Ureter (tissue), 1 donor: ENCODE measurements around the gene ARHGAP26. TPM values are rescaled to one million over a fixed set of nuclear protein-coding genes. Genes with fewer than 3 reads are reported as not detected.

Experiments
- DNase-seq: peaks from one replicate; pipeline ENCODE4 v3.0.0-alpha.2; 2020; ENCODE audit warnings: low spot score
- total RNA-seq: library from RNA; stranded (reverse); gene quantifications from one replicate; pipeline ENCODE4 v1.2.4, GENCODE V29; 2023
- donor health status: DM: yes; HTN: yes; CAD: no.

The ARHGAP26 gene
- total RNA-seq, 1 donor from 2014 or later, result 46.9 TPM

DNA sequence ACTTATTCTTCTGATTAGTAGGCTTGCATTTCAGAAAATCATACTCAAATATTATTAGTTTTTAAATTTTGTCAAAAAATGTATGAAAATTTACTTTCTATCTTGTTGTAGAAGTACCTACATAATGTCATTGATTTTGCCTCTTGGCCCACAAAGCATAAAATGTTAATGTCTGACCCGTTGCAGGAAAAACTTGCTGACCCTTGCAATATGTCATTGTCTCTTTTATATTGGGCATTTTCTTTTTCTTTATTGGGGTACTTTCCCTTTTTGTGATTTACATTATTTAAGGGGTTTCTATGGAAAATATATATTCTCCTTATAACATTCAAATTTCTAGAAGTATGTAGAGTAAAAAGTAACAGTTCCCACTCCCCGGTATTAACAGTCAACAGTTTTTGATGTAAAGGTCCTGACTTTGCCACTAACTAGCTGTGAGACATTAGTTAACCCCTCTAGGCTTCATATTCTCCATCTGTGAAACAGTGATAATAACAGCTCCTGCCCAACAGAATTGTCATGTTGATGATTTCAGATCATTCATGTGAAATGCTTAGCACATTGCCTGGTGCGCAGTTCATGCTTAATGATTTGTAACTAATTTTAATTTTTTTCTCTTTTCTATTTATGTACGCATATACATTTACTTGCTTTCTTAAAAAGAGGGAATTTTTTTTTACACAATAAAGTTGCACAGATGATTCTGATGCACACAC is 243.2 kb downstream of the ARHGAP26 start:
- no peak for DNase-seq

DNA sequence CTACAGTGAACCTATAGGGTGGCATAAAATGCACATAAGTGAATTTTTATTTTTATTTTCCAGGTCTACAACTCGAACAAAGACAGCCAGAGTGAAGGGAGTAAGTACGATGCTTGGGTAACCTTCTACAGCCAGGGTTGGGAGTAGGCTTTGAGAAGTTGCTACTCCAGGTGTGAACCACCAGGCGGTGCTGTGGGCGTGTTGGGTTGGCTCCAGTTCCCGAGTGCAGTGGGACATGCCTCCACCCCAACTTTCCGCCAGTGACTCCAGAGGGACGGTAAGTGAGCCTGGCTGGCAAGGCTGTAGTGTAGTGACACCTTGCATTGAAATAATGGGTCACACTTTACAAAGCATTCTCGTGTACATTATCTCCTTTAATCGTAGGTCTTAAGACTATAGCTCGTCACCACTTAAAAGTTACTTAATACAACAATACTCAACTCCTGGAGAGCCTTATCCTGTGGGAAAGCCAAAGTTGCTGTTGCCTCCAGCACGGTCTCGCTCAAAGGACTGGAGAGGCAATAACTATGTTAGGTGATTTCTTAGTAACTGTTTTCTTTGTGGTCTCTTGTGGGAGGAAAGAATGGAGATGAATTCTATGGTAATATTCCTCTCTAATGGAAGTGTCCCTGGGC is 244.0 kb downstream of the ARHGAP26 start:
- no peak for DNase-seq

DNA sequence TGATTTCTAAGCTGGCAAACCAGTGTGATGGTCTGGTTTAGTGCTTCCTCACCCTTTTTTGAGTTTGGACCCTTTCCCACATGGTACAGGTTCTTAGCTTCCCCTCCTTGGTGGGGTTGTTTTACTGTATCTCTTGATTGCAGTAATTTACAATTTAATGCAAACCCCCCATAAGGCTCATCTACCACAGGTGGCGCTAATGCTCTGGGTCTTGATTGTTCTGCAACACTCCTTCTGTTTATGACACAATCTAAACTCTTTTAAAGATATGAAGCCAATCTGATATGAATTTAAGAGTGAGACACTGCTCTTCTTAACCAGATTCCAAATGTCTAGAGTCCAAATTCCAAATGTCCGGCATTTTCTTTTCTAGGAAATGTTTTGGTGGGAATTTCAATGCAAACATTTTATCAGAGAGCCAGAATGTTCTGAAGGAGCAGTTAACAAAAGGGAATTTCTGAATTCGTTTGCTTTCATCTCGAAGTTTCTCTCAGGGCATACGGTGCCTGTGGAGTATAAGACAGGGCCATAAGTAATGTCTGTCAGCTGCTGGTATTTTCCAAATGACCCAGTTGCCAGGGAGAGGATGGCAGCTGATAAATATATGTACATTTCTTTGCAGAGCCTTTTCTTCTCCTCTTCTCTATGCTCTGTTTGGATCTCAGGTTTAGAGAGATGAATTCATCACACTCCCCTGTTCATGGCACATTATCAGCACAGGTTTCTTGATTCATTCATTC is 246.8 kb downstream of the ARHGAP26 start:
- no peak for DNase-seq

DNA sequence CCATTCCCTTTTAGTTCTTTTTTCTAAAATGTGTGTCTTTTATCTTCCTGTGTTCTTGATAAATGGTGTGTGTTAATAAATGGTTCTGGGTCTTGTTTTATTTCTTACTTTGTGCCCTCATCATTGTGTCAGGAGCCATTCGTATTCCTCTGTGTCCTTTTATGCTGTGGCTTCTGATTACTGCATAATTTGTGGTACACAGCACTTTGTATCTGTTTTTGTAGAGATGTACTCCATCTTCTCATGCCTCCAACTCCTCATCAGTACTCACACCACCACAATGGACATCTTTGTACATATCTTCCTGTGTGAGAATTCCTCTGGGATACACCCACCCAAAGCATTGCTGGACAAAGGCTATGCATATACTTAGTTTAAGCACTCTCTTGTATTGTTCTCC is 247.4 kb downstream of the ARHGAP26 start:
- DNase-seq, result no peak

DNA sequence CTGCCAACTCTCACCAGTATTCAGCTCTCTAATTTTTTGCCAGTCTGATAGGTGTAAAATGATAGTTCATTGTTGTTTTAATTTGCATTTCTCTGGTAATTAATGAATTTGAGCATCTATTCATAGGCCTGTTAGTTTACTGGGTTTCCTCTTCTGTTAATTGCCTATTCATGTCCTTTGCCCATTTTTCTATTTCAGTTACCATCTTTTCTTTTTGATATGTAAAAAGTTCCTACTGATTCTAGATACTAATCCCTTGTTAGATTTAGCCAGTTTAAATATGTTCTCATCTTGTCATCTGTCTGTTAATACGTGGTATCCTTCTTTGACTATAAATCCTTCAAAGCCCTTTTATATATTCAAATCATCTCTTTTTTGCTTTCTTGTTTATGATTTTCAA is 247.8 kb downstream of the ARHGAP26 start:
- no peak for DNase-seq

DNA sequence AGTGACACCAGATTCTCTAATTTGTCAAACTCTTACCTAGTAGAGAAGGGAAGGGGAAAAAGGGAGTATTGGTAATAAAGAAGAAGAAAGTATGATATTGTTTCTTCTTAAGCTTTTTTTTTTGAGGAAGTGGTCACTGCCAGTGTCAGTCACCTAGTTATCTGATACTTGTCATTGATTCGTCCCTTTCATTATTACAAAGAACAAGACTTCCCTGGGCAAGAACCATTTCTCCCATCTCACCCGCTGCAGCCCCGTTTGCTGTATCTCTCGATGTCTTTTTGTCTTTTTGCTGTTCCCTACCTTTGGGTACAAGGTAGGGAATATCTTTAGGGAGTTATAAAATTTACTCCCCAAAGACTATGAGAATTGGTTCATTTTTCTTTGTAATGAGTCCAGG is 249.0 kb downstream of the ARHGAP26 start:
- DNase-seq, result no peak

DNA sequence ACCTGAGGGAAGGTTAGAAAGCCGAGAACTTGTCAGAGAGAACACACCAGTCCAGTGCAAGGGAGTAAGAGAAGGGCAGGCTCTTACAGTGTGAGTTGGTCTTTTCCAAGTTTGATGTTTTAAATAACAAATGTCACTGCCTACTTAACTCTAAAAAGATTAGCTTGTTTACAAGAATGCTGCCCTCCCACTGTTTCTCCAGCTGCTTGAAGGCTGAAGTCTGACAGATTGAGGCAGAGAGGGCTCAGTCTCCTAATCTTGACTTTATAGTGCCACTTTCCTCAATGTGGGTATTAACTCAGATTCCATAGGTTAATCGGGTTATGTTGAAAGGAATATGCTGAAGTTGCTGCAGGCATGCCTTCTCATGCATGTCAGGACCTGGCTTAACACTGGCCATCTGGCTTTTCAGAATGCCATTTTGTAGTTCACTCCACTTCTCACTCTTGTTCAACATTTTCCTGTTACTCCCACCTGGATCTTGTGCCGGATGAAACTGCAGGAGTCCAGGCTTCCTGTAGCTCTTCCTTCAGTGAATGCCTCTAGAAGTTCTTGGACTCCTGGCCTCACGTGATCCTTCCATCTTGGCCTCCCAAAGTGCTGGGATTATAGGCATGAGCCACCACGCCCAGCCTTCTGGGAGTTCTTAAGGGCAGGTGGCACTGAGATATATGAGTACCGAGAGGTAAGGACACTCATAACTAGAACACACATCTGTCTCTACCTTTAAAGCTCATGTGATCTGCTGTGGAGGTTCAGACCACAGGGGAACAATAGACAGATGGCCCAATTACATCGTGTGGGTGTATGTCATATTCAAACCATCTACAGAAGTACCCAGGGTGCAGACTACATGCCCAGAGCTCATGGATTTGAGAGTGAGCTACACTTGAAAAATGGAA is 249.7 kb downstream of the ARHGAP26 start:
- DNase-seq, result no peak

DNA sequence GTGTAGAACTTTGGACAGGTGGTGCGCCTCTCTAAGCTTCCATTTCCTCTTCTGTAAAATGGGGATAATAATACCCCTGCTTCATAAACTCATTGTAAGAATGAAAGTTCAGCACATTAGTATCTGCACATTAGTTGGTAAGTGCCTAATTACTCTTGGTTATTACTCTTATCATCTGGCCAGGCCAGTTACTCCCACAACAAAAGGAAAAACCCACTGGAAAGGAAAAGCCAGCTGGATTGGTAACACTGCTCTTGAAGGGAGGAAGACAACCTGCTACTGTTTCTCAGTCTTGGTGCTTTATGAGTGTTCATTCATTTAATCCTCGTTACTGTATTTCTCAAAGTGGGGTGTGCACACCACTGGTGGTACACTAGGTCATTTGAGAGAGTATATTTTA is 251.4 kb downstream of the ARHGAP26 start:
- no peak for DNase-seq

DNA sequence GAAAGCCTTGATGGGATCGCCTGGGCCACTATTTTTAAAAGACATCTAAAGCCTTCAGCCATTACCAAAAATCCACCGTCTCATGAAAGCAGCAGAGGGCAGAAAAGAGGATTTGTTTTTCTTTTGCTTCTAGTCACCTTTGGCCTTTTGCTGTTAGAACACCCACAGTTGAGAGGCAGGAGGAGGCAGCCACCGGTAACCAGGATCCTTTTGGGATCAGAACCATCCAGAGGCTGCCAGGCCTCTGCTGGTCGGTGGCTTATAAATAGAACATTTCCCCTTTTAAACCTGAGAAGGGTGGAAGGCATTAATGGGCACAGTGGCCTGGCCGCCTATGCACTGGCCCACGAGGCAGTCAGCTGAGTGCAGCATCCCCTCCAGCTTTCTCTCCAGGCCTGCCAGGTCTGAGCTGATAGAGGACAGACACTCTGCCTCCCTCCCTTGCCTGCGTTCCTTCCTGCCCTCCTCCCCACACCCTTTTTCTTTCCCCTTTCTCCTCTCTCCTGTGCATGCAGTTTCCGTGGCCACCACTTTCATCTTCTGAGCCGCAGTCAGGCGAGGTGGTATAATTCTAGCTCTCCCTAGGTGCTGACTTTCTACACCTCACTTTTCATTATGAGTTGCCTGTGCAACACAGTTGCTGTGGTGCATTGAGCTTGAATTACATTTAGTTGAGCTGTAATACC is 253.4 kb downstream of the ARHGAP26 start:
- no peak for DNase-seq

DNA sequence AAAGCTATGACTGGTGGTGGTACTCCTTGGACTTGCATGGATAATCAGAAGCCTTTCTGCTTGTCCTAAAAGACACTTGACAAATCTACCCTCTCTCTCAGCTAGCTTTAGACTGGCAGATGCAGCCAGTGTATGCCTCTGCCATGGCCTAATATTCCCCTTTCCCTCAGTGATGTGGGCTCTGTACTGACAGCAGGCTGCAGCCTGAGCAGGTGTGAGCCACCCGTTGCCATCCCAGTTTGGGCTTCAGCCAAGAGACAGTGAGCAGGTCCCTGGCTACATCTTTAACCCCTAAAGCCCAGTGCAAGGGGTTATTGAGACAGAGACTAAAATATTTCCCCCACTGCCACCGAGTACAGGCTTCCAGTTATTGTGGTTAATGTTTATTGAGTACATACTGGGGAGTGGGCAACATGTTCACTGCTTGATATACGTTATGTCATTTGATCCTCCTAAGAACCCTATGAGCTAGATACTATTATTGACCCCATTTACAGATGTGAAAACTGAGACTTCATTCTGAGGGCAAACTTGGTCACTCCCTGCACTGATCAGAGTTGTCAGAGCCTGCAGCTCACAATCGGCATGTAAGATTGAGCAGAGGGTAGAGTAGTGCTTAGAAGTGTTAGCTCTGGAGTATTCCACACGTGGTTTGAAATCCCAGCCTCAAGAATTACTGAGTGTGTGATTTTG is 254.2 kb downstream of the ARHGAP26 start:
- no peak for DNase-seq

DNA sequence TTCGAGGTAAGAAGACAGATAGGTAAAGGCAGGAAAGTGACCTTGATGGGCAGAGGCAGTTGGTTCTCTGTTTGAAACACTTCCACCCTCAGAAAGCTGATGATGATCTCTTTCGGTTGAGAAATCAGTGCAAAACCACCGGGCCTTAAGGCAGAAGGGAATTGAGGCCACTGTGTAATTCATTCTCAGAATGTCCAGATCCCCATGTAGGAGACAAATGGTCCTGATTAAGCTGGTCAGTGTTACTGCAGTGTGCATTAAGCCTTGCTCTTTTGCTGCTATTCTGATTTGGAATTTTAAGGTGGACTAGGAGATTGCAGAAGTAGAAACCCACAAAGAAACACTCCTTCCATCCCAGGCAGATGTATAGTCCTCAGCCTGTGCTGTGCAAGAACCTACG is 255.2 kb downstream of the ARHGAP26 start:
- no peak for DNase-seq

DNA sequence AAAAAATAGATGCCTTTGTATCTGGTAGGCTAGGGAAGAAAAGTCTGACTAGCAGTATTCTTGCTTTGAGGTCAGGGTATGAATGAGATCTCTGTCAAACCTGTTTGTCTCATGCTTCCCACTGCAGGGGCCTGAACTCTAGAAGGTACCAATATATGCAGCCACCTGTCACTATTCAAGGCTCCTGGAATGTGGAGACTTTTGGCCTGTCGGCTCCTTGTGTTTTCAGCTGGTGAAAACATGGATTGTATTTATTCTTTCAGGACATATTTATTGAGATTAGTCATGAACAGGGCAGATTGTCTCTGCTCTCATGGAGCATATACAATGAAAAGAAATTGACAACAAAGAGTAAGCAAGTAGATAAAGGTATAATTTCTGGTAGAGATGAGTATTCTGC is 255.8 kb downstream of the ARHGAP26 start:
- no peak for DNase-seq

DNA sequence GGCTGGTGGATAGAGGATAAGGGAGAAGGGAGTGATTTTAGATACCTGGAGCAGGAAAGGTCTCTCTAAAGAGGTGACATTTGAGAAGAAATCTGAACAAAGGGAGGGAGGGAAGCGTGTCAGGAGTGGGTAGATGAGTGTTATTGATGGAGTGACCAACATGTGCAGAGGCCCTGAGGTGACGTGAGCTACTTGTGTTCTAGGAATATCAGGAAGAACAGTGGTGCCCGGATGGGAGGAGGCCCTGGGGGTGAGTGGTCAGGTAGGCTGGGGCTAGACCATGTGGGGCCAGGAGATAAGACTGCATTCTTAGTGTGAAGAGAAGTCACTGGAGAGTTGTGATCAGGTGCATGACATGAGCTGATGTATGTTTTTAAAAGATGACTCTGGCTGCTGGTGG is 256.2 kb downstream of the ARHGAP26 start:
- DNase-seq, result no peak

DNA sequence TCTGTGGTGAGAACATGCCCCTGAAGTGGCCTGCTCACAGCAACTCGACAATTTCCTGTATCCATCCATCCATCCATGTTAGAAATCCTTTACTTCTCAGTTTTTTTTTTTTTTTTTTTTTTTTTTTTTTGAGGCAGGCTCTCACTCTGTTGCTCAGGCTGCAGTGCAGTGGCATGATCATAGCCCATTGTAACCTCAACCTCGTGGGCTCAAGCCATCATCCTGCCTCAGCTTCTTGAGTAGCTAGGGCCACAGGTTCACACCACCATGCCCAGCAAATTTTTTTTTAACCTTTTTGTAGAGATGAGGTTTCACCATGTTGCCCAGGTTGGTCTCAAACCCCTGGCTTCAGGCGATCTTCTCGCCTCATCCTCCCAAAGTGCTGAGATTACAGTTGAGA is 259.1 kb downstream of the ARHGAP26 start:
- DNase-seq, result no peak

DNA sequence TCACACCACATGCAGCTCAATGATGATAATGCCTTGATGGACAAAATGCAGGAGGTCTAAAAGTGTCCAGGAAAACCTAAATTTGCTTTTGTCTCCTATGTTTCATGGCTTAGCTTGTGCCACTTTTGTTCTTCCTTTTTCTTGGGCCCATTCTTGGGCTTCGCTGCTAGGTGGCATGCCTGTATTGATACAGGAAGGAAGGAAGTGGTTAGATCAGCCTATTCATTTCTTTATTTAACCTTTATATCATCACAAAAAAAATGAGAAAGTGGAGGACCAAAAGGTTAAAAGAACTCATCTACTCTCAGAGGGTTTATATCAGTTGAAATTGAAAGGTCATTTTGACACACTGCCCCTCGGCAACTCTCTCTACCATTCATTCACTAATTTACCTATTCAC is 260.2 kb downstream of the ARHGAP26 start:
- no peak for DNase-seq

DNA sequence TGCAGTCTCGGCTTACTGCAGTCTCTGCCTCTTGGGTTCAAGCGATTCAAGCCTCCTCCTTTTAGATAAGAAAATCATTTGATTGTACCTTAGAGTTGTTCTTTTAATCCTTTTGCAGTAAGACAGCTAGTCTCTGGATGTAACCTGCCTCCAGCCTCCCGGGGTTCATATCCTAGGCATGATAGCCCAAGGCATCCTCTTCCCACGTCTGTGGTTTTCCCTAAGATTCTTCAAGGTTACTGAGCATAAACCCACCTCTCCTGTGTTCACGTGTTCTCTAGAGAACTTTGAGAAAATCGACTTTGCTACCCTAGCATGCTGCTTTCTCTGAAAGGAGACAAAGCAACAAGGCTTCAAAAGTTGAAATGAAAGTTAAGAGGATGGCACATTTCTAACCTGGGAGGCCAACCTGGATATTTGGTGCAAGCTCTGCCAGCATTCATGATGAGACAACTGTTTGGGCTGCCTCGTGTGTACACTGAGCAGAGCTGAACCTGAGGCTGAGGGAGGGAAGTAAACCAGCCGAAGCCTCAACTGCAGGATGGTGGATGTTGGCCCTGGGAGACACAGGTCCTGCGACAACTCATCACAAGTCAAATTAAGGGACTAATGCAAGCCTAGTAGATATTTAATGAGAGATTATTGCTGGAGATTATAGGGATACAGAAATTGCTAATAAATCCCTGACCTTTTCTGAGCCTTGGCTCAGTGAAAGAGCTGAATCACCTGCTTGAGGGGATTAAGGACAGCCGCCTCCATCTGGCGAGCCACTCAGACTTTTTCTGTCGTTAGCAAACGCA is 261.8 kb downstream of the ARHGAP26 start:
- DNase-seq, result no peak

DNA sequence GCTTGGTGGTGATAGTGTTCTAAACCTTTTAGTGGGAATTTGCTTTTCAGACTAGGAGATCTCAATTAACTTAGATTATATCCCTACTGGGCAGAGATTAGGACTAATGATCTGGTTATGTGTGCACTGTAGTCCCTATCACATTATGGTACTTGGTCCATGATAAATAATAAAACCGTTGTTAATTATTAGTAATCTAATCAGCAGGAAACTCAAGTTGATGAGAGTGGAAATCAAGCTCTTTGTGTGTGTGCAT is 262.3 kb downstream of the ARHGAP26 start:
- DNase-seq, result no peak

DNA sequence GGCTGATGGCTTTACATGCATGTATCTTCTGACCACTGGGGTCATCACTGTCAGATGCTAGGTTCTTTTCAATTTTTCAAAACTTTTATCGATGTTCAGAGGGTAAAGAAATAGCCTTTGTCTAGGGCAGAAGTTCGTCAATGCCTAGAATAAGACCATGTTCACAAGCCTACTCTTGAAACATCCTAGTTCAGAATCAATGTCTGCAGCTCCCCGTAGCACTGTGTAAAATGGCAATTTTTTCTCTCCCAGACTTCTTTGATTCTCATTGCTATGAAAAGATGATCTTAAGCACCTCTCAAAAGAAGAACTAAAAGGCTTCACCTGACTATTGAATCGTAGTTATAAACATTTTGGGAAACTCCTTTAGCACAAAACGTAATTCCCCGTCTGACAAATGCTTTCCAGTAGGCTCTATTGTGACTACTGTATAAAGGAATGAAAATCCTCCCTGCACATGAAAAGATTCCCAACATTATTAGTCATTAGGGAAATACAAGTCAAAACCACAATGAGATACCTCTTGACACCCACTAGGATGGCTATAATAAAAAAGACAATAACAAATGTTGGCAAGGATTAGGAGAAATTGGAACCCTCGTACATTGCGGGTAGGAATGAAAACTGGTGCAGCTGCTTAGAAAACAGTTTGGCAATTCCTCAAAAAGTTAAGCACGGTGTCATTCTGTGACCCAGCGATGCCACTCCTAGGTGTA is 263.5 kb downstream of the ARHGAP26 start:
- DNase-seq, result no peak

DNA sequence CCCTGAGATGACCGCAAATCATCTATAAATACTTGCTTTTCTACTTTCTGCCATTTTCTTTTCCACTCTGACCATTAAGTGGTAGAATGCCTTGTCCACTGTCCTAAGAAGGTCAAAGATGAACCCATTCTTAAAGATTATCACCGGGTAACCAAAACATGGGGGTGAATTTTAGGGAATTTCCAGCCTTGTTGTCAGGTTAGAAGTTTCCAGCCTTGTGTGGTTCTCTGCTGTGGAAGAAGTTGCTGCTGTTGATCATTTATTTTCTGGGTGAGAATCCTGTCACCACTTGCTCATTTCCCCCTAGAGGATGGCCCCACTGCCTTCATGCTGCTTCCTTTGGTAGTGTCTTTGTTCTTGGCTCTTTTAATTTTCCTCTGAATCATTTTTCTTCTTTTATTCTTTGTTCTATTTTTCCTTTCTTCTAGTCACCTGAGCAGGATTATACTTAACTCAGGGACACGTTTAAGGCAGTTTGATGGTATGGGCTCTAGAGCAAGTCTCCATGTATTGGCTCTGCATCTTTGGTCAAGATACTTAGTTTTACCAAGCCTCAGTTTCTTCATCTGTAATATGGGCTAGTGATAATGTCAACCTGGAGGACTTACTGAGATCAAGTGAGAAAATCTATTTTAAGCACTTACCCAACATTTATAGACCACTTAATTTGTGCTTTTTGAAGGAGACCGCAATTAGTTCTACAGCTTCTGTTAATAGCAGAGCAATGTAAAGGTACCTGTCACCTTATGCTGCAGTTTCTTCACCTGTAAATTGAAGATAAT is 266.2 kb downstream of the ARHGAP26 start:
- DNase-seq, result no peak
